ENCODE measurements around the gene FHIT. TPM values are rescaled to one million over a fixed set of nuclear protein-coding genes. Genes with fewer than 3 reads are reported as not detected.

FHIT gene
- total and polyA plus RNA-seq, 2 donors from 2014 or later, result 20.2 to 61.2 TPM

DNA sequence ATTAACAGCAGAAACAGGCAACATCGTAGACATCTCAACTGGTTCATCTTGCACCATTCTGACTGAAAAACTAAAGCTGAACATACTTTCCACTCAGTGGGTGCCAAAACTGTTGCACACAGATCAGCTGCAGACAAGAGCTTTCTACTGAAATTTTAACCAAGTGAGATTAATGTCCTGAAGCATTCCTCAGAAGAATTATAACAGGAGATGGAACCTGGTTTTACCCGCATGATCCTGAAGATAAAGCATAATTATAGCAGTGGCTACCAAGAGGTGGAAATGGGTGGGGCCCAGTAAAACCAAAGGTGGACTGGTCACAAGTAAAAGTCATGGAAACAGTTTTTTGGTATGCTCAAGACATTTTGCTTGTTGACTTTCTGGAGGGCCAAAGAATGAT lies 858.8 kb downstream of the FHIT start:
- H3K27ac ChIP-seq (ENCODE audit: low read depth in 2 of 2, low read length in 2 of 2), result no peak overlapping the region
- intact Hi-C loops (cut with DNase I), result no loop called here
- no peaks in the 10 kb centered on the region for H3K27me3 ChIP-seq (ENCODE audit: control insufficient read depth, insufficient read depth, low read length)
- H3K4me3 ChIP-seq (ENCODE audit: low read length in 3 of 3), result no peak overlapping the region
- H3K4me1 ChIP-seq (ENCODE audit: control insufficient read depth in 2 of 3, insufficient read depth in 2 of 3, low read depth in 1 of 3, low read length in 3 of 3), result no peaks in the 10 kb centered on the region
- no peak overlapping the region for H3K9ac ChIP-seq (ENCODE audit: low read length in 3 of 3)
- H3K9me3 ChIP-seq (ENCODE audit: control insufficient read depth in 2 of 3, insufficient read depth in 1 of 3, low read length in 3 of 3), result no peaks in the 10 kb centered on the region
- DNase-seq (no peak), FAIRE-seq (no peak)
- H3K36me3 ChIP-seq (ENCODE audit: control insufficient read depth in 2 of 3, insufficient read depth in 3 of 3, low read length in 3 of 3), result no peaks in the 10 kb centered on the region
- TF ChIP-seq, protein P1, sequence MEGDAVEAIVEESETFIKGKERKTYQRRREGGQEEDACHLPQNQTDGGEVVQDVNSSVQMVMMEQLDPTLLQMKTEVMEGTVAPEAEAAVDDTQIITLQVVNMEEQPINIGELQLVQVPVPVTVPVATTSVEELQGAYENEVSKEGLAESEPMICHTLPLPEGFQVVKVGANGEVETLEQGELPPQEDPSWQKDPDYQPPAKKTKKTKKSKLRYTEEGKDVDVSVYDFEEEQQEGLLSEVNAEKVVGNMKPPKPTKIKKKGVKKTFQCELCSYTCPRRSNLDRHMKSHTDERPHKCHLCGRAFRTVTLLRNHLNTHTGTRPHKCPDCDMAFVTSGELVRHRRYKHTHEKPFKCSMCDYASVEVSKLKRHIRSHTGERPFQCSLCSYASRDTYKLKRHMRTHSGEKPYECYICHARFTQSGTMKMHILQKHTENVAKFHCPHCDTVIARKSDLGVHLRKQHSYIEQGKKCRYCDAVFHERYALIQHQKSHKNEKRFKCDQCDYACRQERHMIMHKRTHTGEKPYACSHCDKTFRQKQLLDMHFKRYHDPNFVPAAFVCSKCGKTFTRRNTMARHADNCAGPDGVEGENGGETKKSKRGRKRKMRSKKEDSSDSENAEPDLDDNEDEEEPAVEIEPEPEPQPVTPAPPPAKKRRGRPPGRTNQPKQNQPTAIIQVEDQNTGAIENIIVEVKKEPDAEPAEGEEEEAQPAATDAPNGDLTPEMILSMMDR (IDR thresholded peaks at IDR 0.05; ENCODE audit: borderline replicate concordance, extremely low read depth, insufficient read depth), result no peak

DNA sequence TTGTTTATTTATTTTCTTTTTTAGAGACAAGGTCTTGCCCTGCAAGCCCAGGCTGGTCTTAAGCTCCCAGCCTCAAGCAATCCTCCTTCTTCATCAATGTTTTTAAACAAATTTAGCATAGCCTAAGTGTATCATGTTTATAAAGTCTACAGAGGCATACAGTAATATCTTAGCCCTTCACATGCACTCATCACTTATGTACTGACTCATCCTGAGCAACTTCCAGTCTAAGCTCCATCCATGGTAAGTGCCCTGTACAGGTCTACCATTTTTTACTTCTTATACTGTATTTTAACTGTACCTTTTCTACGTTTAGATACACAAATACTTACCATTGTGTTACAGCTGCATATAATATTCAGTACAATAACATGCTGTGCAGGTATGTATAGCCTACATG lies 860.0 kb downstream of the FHIT start:
- intact Hi-C loops (cut with DNase I), result no loop called here
- H3K36me3 ChIP-seq (ENCODE audit: control insufficient read depth in 2 of 3, insufficient read depth in 3 of 3, low read length in 3 of 3), result no peaks in the 10 kb centered on the region
- no peaks in the 10 kb centered on the region for H3K9me3 ChIP-seq (ENCODE audit: control insufficient read depth in 2 of 3, insufficient read depth in 1 of 3, low read length in 3 of 3)
- DNase-seq (no peak), FAIRE-seq (no peak)
- no peaks in the 10 kb centered on the region for H3K27me3 ChIP-seq (ENCODE audit: control insufficient read depth, insufficient read depth, low read length)
- H3K4me1 ChIP-seq (ENCODE audit: control insufficient read depth in 2 of 3, insufficient read depth in 2 of 3, low read depth in 1 of 3, low read length in 3 of 3), result no peaks in the 10 kb centered on the region
- H3K27ac ChIP-seq (ENCODE audit: low read depth in 2 of 2, low read length in 2 of 2), result no peak overlapping the region
- no peak overlapping the region for H3K9ac ChIP-seq (ENCODE audit: low read length in 3 of 3)
- no peak overlapping the region for H3K4me3 ChIP-seq (ENCODE audit: low read length in 3 of 3)
- TF ChIP-seq, protein P1 (IDR thresholded peaks at IDR 0.05; ENCODE audit: borderline replicate concordance, extremely low read depth, insufficient read depth), result no peak

DNA sequence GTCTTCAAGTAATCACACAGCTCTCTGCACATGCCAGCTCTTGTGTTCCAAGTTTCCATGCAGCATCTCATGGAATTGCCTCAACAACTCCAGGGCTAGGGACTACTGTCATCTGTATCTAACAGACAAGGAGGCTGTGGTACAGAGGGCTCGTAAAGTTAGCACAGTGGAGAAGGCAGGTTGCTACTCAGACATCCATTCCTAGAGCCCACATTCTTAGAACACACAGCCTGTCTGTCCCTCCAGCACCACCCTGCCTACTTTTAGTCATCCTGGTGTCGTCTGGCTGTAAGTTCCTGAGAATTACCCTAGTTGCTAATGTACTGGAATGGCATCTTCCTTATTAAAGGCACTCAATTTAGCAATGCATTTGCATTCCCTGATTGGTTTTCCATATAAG lies 862.5 kb downstream of the FHIT start:
- Histone ChIP-seq H3K9ac (ENCODE audit: low read length in 3 of 3) (no peak overlapping the region), H3K27me3 (ENCODE audit: control insufficient read depth, insufficient read depth, low read length) (no peaks in the 10 kb centered on the region), H3K9me3 (ENCODE audit: control insufficient read depth in 2 of 3, insufficient read depth in 1 of 3, low read length in 3 of 3) (no peaks in the 10 kb centered on the region), H3K27ac (ENCODE audit: low read depth in 2 of 2, low read length in 2 of 2) (no peak overlapping the region), H3K4me3 (ENCODE audit: low read length in 3 of 3) (no peak overlapping the region), H3K36me3 (ENCODE audit: control insufficient read depth in 2 of 3, insufficient read depth in 3 of 3, low read length in 3 of 3) (no peaks in the 10 kb centered on the region), H3K4me1 (ENCODE audit: control insufficient read depth in 2 of 3, insufficient read depth in 2 of 3, low read depth in 1 of 3, low read length in 3 of 3) (no peaks in the 10 kb centered on the region)
- DNase-seq, result no peak
- no peak for FAIRE-seq
- intact Hi-C loops (cut with DNase I), result no loop called here
- TF ChIP-seq, protein P1 (IDR thresholded peaks at IDR 0.05; ENCODE audit: borderline replicate concordance, extremely low read depth, insufficient read depth), result no peak

DNA sequence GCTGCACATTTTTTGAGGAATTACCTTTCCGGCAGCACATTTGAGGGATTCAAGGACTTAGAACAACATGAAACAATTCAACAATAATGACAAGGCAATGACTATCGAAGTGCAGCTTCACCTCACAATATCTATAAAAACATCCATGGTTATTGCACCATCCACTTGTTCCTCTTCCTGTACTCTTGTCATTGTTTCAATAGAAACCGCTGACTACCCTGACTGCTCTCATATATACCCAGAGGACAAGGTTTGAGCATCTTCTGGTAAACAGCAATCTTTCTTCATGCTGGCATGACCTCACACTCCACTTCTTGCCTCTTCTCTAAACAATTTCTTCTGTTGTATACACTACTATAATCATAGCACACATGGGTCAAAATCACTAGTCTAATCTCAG lies 864.9 kb downstream of the FHIT start:
- no peaks in the 10 kb centered on the region for H3K27me3 ChIP-seq (ENCODE audit: control insufficient read depth, insufficient read depth, low read length)
- intact Hi-C loops (cut with DNase I), result no loop called here
- FAIRE-seq (no peak), DNase-seq (no peak)
- H3K4me3 ChIP-seq (ENCODE audit: low read length in 3 of 3), result no peak overlapping the region
- no peaks in the 10 kb centered on the region for H3K36me3 ChIP-seq (ENCODE audit: control insufficient read depth in 2 of 3, insufficient read depth in 3 of 3, low read length in 3 of 3)
- TF ChIP-seq, protein P1 (IDR thresholded peaks at IDR 0.05; ENCODE audit: borderline replicate concordance, extremely low read depth, insufficient read depth), result no peak
- no peaks in the 10 kb centered on the region for H3K4me1 ChIP-seq (ENCODE audit: control insufficient read depth in 2 of 3, insufficient read depth in 2 of 3, low read depth in 1 of 3, low read length in 3 of 3)
- no peak overlapping the region for H3K27ac ChIP-seq (ENCODE audit: low read depth in 2 of 2, low read length in 2 of 2)
- H3K9me3 ChIP-seq (ENCODE audit: control insufficient read depth in 2 of 3, insufficient read depth in 1 of 3, low read length in 3 of 3), result no peaks in the 10 kb centered on the region
- H3K9ac ChIP-seq (ENCODE audit: low read length in 3 of 3), result no peak overlapping the region

Data from kidney (tissue), 14 donors.